Liver (tissue), 9 donors: ENCODE data around the gene GALNT17. TPM values are rescaled to one million over a fixed set of nuclear protein-coding genes. Genes with fewer than 3 reads are reported as not detected.

ENCODE experiments used
- DNase-seq: peaks from one replicate; pipeline ENCODE4 v3.0.0-alpha.2; 2017; ENCODE audit warnings: low spot score
- H3K27ac ChIP-seq, 2 donors: one replicate each; pipeline ENCODE4 v1.7.0; 2013; ENCODE audit warnings: inconsistent platforms in 2 of 2, low read length in 2 of 2, control low read depth in 1 of 2, low read depth in 1 of 2, mild to moderate bottlenecking in 1 of 2
- H3K27me3 ChIP-seq, 4 donors: one replicate each; pipeline versions ENCODE4 v1.6.1 to v1.7.0; 2013; ENCODE audit warnings: low read length in 3 of 4, inconsistent platforms in 1 of 4, mild to moderate bottlenecking in 1 of 4, moderate library complexity in 1 of 4; ENCODE audit not compliant: control insufficient read depth in 4 of 4, insufficient read depth in 4 of 4
- H3K36me3 ChIP-seq, 4 donors: one replicate each; pipeline versions ENCODE4 v1.6.1 to v1.7.0; 2013; ENCODE audit warnings: low read length in 3 of 4, mild to moderate bottlenecking in 3 of 4, low read depth in 1 of 4, moderate library complexity in 1 of 4; ENCODE audit not compliant: control insufficient read depth in 4 of 4, insufficient read depth in 3 of 4
- H3K4me1 ChIP-seq, 4 donors: one replicate each; pipeline versions ENCODE4 v1.6.1 to v1.7.0; 2013; ENCODE audit warnings: low read length in 3 of 4, mild to moderate bottlenecking in 3 of 4, moderate library complexity in 1 of 4; ENCODE audit not compliant: control insufficient read depth in 4 of 4, insufficient read depth in 4 of 4
- H3K4me3 ChIP-seq, 3 donors: one replicate each; pipeline versions ENCODE4 v1.6.1 to v1.7.0; 2013; ENCODE audit warnings: low read length in 3 of 3, control low read depth in 1 of 3, low read depth in 1 of 3, mild to moderate bottlenecking in 1 of 3
- H3K9ac ChIP-seq, 2 donors: one replicate each; pipeline ENCODE4 v1.7.0; 2013; ENCODE audit warnings: low read length in 2 of 2, mild to moderate bottlenecking in 2 of 2, moderate library complexity in 2 of 2, control low read depth in 1 of 2, low read depth in 1 of 2
- H3K9me3 ChIP-seq, 4 donors: one replicate each; pipeline versions ENCODE4 v1.6.1 to v1.7.0; 2013; ENCODE audit warnings: low read length in 3 of 4; ENCODE audit not compliant: control insufficient read depth in 4 of 4
- ATF3 ChIP-seq: IDR thresholded peaks from 2 replicates; pipeline ENCODE4 v1.6.1; 2016; ENCODE audit warnings: antibody characterized with exemption
- CTCF ChIP-seq: fragments of 150-350 bp; IDR thresholded peaks from 2 replicates; pipeline ENCODE4 v1.5.1; 2017; ENCODE audit warnings: improper control_type of control experiment, low read depth, low read length; ENCODE audit not compliant: missing input control
- EGR1 ChIP-seq, 2 donors: IDR thresholded peaks; 2 replicates each; pipeline ENCODE4 v1.6.1; 2016 to 2018; ENCODE audit warnings: antibody characterized with exemption in 2 of 2, low read depth in 2 of 2
- FOXA1 ChIP-seq: IDR thresholded peaks from 2 replicates; pipeline ENCODE4 v1.6.1; 2016; ENCODE audit warnings: antibody characterized with exemption
- FOXA2 ChIP-seq: IDR thresholded peaks from 2 replicates; pipeline ENCODE4 v1.6.1; 2016; ENCODE audit warnings: antibody characterized with exemption
- GABPA ChIP-seq, 2 donors: IDR thresholded peaks in 1 of 2; conservative IDR thresholded peaks in 1 of 2; 2 replicates each; pipeline ENCODE4 v1.6.1; 2016; ENCODE audit warnings: antibody characterized with exemption in 2 of 2, mild to moderate bottlenecking in 1 of 2, moderate library complexity in 1 of 2
- HNF4A ChIP-seq, 2 donors: conservative IDR thresholded peaks; 2 replicates each; pipeline ENCODE4 v1.6.1; 2016; ENCODE audit warnings: antibody characterized with exemption in 2 of 2, mild to moderate bottlenecking in 2 of 2
- HNF4G ChIP-seq: IDR thresholded peaks from 2 replicates; pipeline ENCODE4 v1.6.1; 2016; ENCODE audit warnings: antibody characterized with exemption
- JUND ChIP-seq, 2 donors: IDR thresholded peaks; 2 replicates each; pipeline ENCODE4 v1.6.1; 2016; ENCODE audit warnings: antibody characterized with exemption in 2 of 2
- MAX ChIP-seq: IDR thresholded peaks from 2 replicates; pipeline ENCODE4 v1.6.1; 2016; ENCODE audit warnings: antibody characterized with exemption
- NR2F2 ChIP-seq: IDR thresholded peaks from 2 replicates; pipeline ENCODE4 v1.6.1; 2016; ENCODE audit warnings: antibody characterized with exemption
- RAD21 ChIP-seq, 2 donors: IDR thresholded peaks; 2 replicates each; pipeline ENCODE4 v1.6.1; 2016; ENCODE audit warnings: antibody characterized with exemption in 2 of 2, mild to moderate bottlenecking in 2 of 2
- REST ChIP-seq: IDR thresholded peaks from 2 replicates; pipeline ENCODE4 v1.6.1; 2016; ENCODE audit warnings: antibody characterized with exemption, mild to moderate bottlenecking
- RXRA ChIP-seq, 2 donors: IDR thresholded peaks; 2 replicates each; pipeline ENCODE4 v1.6.1; 2017 to 2018; ENCODE audit warnings: antibody characterized with exemption in 2 of 2, mild to moderate bottlenecking in 1 of 2
- SP1 ChIP-seq: IDR thresholded peaks from 2 replicates; pipeline ENCODE4 v1.6.1; 2018; ENCODE audit warnings: antibody characterized with exemption, mild to moderate bottlenecking
- TAF1 ChIP-seq: conservative IDR thresholded peaks from 2 replicates; pipeline ENCODE4 v1.6.1; 2016; ENCODE audit warnings: antibody characterized with exemption, mild to moderate bottlenecking
- YY1 ChIP-seq: IDR thresholded peaks from 2 replicates; pipeline ENCODE4 v1.6.1; 2016; ENCODE audit warnings: antibody characterized with exemption, mild to moderate bottlenecking
- ZBTB33 ChIP-seq: IDR thresholded peaks from 2 replicates; pipeline ENCODE4 v1.6.1; 2016; ENCODE audit warnings: antibody characterized with exemption
- WGBS: extraction: QIAGEN DNeasy Blood & Tissue Kit; methylation state at CpG from one replicate; pipeline ENCODE4 v1.1.7; 2013; 5-methylcytosine and 5-hydroxymethylcytosine counted together
- polyA plus RNA-seq, 2 donors: library from polyadenylated mRNA; stranded (reverse) in 1 of 2; unstranded in 1 of 2; fragments of 200-250 nt in 1 of 2; fragments of >200 nt in 1 of 2; fragmentation: Nextera tagmentation in 1 of 2; extraction: Ambion mirVana in 1 of 2; gene quantifications; one replicate each; pipeline versions ENCODE4 v1.2.1 to v1.2.3, GENCODE V29; 2013 to 2015
- total RNA-seq, 2 donors: library from RNA; depleted of rRNA; stranded (reverse); fragments of >200 nt; gene quantifications; one replicate each; pipeline ENCODE4 v1.2.3, GENCODE V29; 2014
- donor health status: healthy.
- donor health status: healthy.
- donor health status: healthy.
- donor health status: healthy.
- donor health status: healthy.

The GALNT17 gene
- total and polyA plus RNA-seq, 4 donors: 0.10 to 0.42 (median 0.37) TPM; not detected in 1

GRCh38 chr7:71488308-71488707, 356.4 kb downstream of the GALNT17 start:
- no peaks in the 10 kb centered on the region for H3K4me1 ChIP-seq
- no peaks in the 10 kb centered on the region for H3K9me3 ChIP-seq
- no peaks in the 10 kb centered on the region for H3K36me3 ChIP-seq
- no peaks in the 10 kb centered on the region for H3K27me3 ChIP-seq
- TF ChIP-seq YY1 (no peak), SP1 (no peak), ZBTB33 (no peak), FOXA1 (no peak), HNF4A (conservative IDR thresholded peaks at IDR 0.05) (no peak), GABPA (IDR thresholded peaks at IDR 0.05 in 1 of 2, conservative IDR thresholded peaks at IDR 0.05 in 1 of 2) (no peak), RXRA (IDR thresholded peaks at IDR 0.05) (no peak), NR2F2 (no peak), REST (no peak)
- no peak for DNase-seq
- H3K4me3 ChIP-seq: no peak overlapping the region
- no peak overlapping the region for H3K27ac ChIP-seq
- no peak overlapping the region for H3K9ac ChIP-seq
- WGBS: 71% methylated on average over 2 of the region's 2 CpGs

- 86% methylated on average over 6 of the region's 6 CpGs for WGBS
- Histone ChIP-seq H3K9ac (no peak overlapping the region), H3K27ac (no peak overlapping the region), H3K36me3 (no peaks in the 10 kb centered on the region), H3K4me3 (no peak overlapping the region), H3K4me1 (no peaks in the 10 kb centered on the region), H3K27me3 (no peaks in the 10 kb centered on the region), H3K9me3 (no peaks in the 10 kb centered on the region)
- no peak for TF ChIP-seq YY1
- TF ChIP-seq RXRA (IDR thresholded peaks at IDR 0.05): no peak
- no peak for TF ChIP-seq HNF4G
- no peak for TF ChIP-seq SP1
- no peak for TF ChIP-seq MAX
- no peak for TF ChIP-seq ATF3
- no peak for TF ChIP-seq FOXA1
- TF ChIP-seq TAF1: no peak
- no peak for TF ChIP-seq FOXA2
- no peak for TF ChIP-seq GABPA (IDR thresholded peaks at IDR 0.05 in 1 of 2, conservative IDR thresholded peaks at IDR 0.05 in 1 of 2)
- TF ChIP-seq CTCF: no peak
- TF ChIP-seq REST: no peak
- TF ChIP-seq RAD21 (IDR thresholded peaks at IDR 0.05): no peak
- no peak for TF ChIP-seq JUND (IDR thresholded peaks at IDR 0.05)
- TF ChIP-seq NR2F2: no peak
- no peak for TF ChIP-seq EGR1 (IDR thresholded peaks at IDR 0.05; ENCODE audit: low read depth in 2 of 2)
- DNase-seq: no peak
Observed at GRCh38 chr7:71491336-71491735, 359.4 kb downstream of the GALNT17 start.
